NCI-H1436 (cell line): ENCODE measurements around the gene ASB17.
"Not testable (repeated sequence)": the region's sequence is repeated elsewhere in the genome, so short reads cannot be mapped to it uniquely, and the experiment has no call there.

Source experiments
- DNase-seq: peaks from one replicate; lab custom pipeline; 2025; lab: John Stamatoyannopoulos, UW

The ASB17 gene, protein sequence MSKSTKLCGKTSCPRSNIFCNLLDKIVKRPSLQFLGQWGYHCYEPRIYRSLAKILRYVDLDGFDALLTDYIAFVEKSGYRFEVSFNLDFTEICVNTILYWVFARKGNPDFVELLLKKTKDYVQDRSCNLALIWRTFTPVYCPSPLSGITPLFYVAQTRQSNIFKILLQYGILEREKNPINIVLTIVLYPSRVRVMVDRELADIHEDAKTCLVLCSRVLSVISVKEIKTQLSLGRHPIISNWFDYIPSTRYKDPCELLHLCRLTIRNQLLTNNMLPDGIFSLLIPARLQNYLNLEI

DNA sequence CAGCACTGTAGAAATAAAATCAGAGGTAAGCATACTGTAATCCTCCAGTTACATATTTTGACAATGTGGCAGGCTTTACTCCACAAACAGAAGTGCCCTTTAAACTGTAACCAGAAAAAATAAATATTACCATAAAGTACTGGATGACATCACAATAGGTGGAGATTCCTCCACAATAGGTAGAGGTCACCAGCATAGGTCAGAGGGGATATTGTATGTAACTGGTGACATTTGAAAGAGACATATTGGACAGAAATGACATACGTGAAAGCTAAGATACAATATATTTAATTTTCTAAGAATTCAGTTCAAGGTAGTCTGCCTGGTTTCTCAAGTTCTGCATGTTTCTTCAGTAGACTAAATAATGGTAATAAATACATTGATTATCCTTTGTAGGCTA lies at the start of gene ASB17:
TSS of gene ASB17 (minus strand) at position 101 of the 400 bp plus-strand sequence. CDS start 113 bp downstream, outside the sequence.
- no peak for DNase-seq

DNA sequence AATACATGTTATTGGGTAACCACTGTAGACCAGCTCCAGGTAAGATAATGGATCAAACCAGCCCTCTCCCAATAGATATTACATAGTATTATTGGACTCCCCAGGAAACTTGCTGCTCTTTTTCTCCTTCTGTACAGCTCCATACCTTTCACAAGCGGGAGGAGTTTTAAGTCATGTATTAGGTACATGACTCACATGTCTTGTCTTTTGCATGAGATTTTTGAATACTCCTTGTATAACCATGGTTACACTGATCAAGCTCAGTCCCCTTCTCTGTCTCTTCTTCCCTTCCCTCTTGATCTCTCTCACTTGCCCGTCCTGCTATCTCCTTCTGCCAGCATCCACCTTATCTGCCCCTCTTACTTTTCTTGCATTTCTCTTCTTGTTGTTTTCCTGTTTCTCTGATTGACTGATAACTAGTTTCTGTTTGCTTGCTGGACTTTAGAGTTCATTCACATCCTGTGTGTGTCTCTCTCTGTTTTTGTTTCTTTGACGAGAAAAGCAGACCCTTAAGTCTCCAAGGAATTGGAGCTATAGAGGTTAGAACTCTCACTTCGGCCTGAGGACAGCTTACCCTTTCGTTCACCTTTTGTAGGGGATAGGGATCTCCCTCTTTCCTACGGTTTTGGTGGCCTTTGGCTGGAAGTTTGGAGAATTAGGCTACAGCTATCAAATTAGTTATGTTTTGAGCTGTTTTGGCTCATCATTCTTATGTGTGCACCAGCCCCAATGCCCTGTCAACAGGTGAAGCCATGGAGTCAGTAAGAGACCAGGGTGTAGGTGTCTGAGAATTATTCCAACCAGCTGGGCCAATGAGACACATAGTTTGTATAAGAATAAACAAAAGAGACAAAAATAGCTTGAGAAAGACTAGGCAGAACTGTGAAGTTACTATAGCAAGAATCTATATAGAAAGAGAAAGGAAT lies 49.0 kb upstream of the ASB17 start:
- no peak for DNase-seq

DNA sequence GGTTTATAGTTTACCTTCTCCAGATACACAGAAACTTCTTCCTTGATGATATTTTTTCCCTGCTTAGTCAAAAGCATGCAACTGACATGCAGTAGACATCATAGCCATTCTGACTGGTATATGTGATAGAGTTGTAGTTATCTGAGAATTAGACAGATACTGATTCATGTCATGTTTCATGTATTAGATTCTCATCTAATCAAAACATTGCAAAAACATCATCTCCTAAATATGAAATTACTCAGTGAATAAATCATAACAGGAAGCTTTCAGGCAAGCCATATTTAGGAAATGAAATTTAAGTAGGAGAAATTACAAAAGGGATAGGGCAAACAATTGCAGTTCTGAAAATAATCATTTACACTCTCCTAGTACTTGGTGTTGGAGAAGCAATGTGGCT lies 38.4 kb upstream of the ASB17 start:
- no peak for DNase-seq

DNA sequence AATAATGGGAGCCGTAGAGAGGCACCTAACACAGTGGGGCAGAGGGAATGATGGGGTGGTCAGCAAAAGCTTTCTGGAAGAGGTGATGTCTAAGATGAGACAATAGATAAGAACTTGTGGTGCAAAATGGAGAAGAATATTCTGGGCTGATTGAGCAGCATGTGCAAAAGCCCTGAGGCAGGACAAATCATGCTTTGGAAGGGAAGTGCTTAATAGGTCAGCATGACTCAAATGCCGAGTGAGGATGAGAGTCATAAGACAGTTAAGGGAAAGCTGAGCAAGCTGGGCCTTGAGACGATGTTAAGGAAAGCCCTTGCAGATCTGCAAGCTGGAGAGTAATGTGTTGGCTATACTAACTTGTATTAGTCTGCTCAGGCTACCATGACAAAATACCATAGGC lies 37.3 kb upstream of the ASB17 start:
- DNase-seq, result no peak

DNA sequence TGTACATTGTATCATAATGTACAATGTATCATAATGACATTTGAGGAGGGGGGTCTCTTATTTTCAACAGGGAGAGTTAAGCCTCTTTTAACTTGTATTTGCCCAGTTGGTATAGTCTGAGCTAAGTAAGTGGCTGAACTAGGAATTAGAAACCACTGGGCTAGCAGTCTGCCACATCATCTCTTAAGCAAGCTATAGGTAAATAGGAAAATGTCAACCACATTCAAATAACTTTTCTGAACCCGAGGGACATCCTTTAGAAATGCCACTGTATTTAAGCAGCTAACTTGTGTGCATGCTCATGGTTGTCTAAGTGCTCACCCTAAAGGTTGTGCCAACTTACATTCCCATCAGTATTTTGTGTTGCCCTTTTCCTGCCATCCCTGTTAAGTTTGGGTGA lies 35.5 kb upstream of the ASB17 start:
- no peak for DNase-seq

DNA sequence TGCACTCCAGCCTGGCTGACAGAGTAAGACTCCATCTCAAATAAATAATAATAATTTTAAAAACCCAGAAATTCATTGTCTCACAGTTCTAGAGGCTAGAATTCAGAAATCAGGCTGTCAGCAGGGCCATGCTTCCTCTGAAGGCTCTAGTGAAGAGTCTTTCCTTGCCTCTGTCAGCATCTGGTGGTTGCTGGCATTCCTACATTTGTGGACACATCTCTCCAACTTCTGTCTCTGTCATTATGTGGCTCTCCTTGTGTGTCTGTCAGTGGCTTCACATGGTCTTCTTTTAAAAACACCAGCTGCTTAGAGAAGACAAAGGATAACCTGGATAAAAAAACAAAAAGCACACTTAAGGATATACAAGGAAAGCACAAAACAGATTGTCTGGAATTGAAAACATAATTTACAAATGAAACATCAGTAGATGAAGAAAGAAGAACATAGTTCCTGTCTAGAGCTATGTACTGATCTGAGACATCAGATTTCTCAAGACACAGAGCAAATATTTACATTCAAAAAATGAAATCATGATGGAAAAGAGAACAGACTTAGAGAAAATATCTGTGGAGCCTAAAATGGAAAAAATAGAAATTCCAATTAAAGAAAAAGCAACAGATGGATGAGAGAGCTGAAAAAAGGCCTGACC lies 32.7 kb upstream of the ASB17 start:
- DNase-seq, result no peak

DNA sequence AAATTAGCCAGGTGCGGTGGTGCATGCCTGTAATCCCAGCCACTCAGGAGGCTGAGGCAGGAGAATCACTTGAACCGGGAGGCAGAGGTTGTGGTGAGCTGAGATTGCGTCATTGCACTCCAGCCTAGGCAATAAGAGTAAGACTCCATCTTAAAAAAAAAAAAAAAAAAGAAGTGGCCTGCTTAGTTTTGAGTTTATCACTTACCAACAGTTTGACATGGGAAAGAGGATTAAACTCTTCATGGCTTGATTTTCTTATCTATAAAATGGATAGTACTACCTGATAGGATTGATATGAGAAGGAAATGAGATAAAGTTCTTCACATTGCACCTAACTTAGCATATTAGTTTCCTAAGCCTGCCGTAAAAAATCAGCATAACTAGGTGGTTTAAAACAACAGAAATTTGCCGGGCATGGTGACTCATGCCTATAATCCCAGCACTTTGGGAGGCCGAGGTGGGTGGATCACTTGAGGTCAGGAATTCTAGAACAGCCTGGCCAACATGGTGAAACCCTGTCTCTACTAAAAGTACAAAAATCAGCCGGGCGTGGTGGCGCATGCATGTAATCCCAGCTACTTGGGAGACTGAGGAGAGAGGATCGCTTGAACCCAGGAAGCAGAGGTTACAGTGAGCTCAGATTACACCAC lies 32.0 kb upstream of the ASB17 start:
- not testable (repeated sequence) for DNase-seq

DNA sequence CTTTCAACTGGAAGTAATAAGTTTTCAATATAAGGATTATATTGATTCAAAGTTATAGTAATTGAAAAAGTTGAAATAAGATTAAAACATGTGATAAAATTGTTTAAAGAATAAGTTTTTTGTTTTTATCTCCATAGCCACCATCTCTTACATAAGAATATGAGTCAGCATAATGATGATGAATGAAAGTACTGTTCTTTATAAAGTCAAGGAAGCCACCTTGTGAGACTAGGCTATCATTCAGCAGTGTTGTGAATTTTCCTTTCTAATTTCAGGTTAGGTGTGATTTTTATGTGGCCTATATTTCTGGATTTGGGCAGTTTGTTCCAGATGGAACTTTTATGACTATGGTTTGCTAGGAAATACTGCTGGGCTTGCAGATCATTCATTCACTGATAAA lies 22.4 kb upstream of the ASB17 start:
- DNase-seq, result no peak

DNA sequence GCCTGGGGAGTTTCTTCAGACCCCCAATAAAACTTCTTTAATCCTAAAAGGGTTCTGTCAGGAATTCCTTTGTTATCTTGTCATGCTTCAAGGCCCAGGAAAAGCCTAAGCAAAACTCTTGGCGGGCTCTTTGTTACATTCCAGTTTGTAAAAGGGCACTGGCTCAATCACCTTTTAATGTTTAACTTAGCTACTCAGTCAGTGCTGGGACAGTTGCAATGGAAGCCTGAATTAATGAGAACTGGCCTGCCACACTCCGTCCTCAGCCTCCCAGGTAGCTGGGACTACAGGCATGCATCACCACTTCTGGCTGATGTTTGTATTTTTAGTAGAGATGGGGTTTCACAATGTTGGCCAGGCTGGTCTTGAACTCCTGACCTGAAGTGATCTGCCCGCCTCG lies 21.3 kb upstream of the ASB17 start:
- no peak for DNase-seq

DNA sequence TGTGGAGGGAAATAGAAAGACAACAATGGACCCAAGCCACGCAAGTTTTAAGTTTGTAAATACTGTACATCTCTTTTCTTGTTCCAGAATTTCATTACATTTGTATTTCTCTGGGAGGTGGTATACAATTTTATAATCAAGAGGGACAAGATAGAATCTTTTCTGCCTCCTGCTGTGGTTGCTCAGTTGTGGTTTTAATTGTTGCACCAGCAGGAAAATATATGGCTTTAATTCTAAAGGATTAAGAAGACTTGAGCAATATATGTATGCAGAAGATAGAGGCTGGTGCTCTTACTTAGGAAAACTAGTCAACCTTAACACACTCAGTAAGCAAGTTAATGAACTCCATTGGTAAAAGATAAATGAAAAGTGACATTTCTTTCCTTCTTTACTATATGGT lies 19.8 kb upstream of the ASB17 start:
- no peak for DNase-seq

DNA sequence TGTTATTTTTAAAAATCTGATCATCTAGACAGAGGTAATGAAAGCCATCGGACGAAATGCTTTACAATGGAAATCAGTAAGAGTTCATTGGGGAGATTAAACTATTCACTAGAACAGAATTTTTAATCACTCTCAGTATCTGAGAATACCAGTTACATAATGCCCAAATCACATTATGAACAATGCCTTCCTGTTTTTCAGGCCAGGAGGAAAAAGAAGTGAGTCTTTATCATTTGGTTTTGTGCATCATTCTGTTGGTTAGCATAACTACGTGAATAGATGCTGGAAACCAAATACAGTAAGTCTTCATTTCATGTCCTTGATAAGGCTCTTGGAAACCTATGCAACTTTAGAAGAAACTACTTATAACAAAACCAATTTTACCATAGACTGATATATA lies 18.0 kb upstream of the ASB17 start:
- no peak for DNase-seq

DNA sequence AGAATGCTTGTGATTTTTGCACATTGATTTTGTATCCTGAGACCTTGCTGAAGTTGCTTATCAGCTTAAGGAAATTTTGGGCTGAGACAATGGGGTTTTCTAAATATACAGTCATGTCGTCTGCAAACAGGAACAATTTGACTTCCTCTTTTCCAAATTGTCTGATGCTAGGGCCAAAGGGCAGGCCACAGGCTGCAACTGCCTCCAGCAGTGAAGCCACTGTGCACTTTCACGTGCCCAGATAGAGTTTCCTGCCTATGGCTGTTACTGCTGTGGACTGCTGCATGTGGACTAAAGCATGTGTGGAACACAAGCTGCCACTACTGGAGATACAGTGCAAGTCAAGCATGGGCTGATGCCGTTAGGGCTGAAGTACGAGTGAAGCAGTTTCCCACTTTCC lies 10.8 kb upstream of the ASB17 start:
- DNase-seq, result not testable (repeated sequence)

DNA sequence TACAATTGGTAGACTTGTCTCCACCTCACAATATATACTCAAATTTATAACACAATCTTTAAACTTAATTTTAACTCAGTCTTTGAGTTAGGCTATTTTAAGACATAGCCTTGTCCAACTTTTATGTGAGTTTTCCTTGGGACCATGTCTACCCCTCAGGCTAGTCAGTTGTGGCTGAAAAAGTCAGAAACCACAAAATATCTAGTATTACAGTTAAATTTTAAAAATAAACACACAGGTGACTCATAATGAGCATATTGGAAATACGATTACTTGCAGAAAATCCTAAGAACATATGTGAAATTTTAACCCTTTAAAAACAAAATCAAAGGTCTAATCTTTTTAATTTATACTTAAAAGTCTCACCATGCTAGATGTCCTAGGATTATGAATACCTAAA lies 4.8 kb upstream of the ASB17 start:
- no peak for DNase-seq

DNA sequence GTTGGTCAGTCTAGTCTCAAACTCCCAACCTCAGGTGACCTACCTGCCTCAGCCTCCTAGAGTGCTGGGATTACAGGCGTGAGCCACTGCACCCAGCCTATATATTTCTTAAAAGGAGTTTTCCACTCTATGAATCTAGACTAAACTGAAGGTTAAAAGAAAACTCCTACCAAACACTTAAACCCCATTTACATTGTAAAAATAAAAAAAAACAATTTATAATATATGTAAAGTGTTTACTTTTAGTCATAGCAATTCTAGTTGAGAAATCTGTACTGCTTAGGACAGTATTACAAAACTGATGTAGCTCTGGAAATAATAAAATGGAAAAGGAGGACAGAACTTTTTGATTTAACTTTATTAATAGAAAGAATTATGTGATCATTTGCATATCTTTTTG lies 9.5 kb downstream of the ASB17 start:
- no peak for DNase-seq

DNA sequence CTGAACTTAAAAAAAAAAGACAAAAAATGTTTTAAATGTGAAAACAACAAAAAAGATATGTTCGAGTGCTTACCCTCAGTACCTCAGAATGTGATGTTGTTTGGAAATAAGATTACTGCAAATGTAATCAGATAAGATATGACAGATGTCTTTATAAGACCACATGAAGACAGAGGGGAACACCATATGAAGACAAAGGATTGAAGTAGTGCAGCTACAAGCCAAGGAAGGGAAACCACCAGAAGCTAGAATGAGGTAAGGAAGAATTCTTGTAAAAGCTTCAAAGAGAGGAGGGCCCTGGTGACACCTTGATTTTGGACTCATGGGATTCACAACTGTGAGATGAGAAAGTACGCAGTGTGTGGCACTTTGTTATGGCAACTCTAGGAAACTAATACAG lies 15.4 kb downstream of the ASB17 start:
- no peak for DNase-seq

DNA sequence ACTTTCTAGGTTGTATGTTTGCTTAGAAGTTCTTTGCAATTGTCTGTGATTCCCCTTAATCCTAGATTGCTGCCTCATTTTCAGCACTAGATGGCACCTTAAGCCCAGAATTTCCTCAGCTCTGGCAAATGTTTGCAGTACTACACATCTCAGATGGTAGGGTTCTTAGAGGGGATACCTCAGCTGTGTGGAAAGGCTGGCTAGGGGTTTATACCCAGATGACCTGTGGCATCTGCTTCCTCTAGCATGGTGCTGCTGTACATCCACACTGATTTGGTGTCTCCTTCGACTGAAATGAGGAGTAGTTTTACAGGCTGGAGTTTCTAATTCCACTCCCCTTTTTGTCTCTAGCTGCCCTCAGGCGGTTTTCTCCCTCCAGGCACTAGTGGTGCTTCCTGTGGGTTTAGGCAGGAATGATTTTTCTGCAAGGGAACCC lies 23.5 kb downstream of the ASB17 start:
- peak; percentile 14 for DNase-seq

DNA sequence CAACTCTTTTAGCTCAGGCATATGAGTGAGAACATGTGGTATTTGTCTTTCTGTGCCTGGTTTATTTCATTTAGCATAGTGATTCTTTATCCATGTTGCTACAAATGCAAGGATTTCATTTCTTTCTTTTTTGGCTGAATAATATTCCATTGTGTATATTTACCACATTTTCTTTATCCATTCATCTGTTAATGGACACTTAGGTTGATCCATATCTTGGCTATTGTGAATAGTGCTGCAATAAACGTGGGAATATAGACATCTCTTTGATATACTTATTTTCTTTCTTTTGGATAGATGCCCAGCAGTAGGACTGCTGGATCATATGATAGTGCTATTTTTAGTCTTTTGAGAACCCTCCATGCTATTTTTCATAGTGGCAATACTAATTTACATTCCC lies 30.8 kb downstream of the ASB17 start:
- no peak for DNase-seq

DNA sequence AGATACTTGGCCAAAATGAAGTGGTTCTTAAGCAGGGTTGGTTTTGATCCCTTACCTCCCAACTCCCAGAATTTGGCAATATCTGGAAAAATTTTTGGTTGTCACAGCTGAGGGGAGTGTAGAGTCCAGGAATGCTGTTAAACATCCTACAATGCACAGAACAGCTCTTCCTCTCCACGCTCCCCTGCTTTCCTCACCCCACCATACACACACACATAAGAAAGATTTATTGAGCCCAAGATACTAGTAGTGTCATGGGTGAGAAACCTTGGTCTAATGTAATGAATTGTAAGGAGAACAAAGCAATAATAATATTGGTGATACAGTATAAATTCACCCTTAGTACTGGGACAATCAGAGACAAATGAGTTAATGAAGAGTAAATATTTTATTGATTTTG lies 47.8 kb downstream of the ASB17 start:
- DNase-seq, result no peak

DNA sequence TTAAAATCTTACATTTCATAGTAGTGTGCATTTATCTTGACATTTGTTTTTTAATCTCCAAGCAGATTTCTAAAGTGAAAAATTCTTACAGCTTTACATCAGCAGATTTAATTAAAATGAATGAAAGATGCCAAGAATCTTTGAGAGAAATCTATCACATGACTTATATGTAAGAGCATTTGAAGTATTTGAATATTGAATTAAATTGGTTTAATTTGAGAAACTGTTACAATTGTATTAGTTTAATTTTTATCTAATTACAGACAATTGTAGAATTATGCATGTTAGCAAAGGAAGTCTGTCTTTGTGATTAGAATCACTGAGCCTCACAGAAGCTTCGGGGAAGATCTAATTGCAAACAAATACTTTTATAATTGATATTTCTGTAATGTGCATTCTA lies 52.2 kb downstream of the ASB17 start:
- DNase-seq, result no peak

DNA sequence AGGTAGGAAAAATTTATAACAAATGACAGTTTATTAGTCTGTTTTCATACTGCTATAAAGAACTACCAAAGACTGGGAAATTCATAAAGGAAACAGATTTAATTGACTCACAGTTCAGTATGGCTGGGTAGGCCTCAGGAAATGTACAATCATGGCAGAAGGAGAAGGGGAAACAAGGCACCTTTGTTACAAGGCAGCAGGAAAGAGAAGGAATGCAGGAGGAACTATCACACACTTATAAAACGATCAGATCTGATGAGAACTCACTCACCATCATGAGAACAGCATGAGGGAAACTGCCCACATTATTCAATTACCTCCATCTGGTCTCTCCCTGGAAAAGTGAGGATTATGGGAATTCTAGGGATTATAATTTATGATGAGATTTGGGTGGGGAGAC lies 61.3 kb downstream of the ASB17 start:
- DNase-seq, result no peak
